ACC112 (cell line): Measurements from ENCODE around the gene BMP8B.

Source experiments
- H2AFZ ChIP-seq: fragments of 200-600 bp; sonication (generic); one replicate; pipeline ENCODE4 v1.6.0; 2017; ENCODE audit warnings: antibody characterized with exemption, low read length; ENCODE audit not compliant: unreplicated experiment
- H3K27ac ChIP-seq: fragments of 200-600 bp; sonication (generic); 2 replicates; pipeline ENCODE4 v1.5.1; 2014; ENCODE audit warnings: low read depth, mild to moderate bottlenecking, antibody characterized with exemption, low read length, moderate library complexity
- H3K27me3 ChIP-seq: fragments of 200-600 bp; sonication (generic); 2 replicates; pipeline ENCODE4 v1.6.1; 2014; ENCODE audit warnings: mild to moderate bottlenecking, antibody characterized with exemption, low read length, moderate library complexity, mixed read lengths; ENCODE audit not compliant: insufficient read depth
- H3K36me3 ChIP-seq: fragments of 200-600 bp; sonication (generic); 2 replicates; pipeline ENCODE4 v1.6.1; 2016; ENCODE audit warnings: mild to moderate bottlenecking, antibody characterized with exemption, low read length, moderate library complexity, mixed read lengths; ENCODE audit not compliant: insufficient read depth
- H3K4me1 ChIP-seq: fragments of 200-600 bp; sonication (generic); one replicate; pipeline ENCODE4 v1.6.1; 2016; ENCODE audit warnings: low read length, mixed read lengths; ENCODE audit not compliant: insufficient read depth, unreplicated experiment, control insufficient read depth
- H3K4me3 ChIP-seq: fragments of 200-600 bp; sonication (generic); 2 replicates; pipeline ENCODE4 v1.5.1; 2014; ENCODE audit warnings: mild to moderate bottlenecking, low read depth, low read length
- H3K79me2 ChIP-seq: fragments of 200-600 bp; sonication (generic); one replicate; pipeline ENCODE4 v1.6.0; 2016; ENCODE audit warnings: low read length; ENCODE audit not compliant: control insufficient read depth, unreplicated experiment, insufficient read depth

Gene BMP8B

DNA sequence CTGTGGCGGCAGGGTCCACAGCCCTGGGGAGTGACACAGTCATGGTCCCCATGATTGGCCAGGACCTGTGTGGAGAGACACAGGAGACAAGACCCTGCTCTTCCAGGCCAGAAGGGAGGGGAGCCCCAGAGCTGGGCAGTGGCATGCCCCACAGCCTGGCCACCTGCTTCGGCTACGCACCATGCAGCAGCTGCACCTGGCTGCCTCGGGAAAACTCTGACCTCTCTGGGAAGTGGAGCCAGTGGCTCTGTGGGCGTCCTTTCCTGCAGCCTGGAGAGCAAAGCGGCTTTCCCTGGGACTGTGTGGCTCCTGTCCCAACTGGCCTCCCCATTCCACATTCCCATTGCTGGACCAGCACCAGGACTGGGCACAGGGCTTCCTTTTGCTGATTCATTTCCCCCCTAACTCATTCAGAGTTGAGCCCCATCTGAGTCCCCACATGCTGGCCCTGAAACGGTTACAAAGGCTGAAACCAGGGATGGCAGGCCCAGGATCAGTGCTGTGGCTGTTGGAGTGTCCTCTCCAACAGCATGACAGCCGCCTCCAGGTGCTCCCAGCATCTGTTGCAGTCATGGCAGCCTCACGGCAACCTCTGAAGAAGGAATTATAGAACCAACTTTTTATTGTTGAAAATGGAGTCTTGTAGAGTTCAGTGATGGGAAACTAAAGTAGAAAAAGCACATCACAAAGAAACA, 32.6 kb downstream of the BMP8B start:
- Histone ChIP-seq H3K27ac (no peak overlapping the region), H3K36me3 (0 out of 2 replicates have a peak, but pooled peaks cover 8% of the 10 kb centered on the region), H3K27me3 (no peaks in the 10 kb centered on the region), H3K79me2 (no peaks in the 10 kb centered on the region), H3K4me3 (no peak overlapping the region), H2AFZ (no peak overlapping the region), H3K4me1 (peaks cover 6% of the 10 kb centered on the region)

DNA sequence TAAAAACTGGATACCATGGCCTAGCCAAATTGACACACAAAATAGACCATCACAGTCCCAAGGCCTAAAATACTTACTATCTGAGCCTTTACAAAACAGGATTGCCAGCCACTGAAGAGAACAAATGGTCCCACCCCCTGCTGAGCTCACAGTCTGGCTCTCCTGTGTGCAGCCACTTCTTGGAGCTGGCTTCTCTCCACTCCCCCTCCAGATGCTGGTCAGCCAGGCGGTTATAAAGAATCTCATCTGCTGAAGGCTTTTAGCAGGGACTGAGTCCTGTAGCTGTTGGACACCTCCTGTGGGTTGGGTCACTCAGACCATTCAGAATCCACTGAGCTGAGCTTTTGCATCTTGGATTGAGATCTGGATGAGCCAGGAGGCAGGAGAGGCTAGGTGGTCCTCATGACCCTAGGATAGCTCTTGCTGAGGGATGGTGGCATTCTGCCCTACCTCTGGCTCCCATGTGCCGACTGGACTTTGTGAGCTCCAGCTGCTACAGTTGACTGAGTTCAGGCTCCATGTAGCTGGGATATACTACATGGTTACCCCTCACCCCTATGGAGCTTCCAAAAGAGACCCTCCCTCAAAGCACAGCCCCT, 33.7 kb downstream of the BMP8B start:
- Histone ChIP-seq H3K79me2 (no peaks in the 10 kb centered on the region), H3K27ac (no peak overlapping the region), H3K4me1 (peaks cover 6% of the 10 kb centered on the region), H3K36me3 (peaks cover 12% of the 10 kb centered on the region), H3K4me3 (no peak overlapping the region), H3K27me3 (no peaks in the 10 kb centered on the region), H2AFZ (no peak overlapping the region)

- Histone ChIP-seq H3K27ac (no peak overlapping the region), H3K79me2 (no peaks in the 10 kb centered on the region), H2AFZ (no peak overlapping the region), H3K4me1 (peaks cover 2% of the 10 kb centered on the region), H3K36me3 (peaks cover 17% of the 10 kb centered on the region), H3K27me3 (no peaks in the 10 kb centered on the region), H3K4me3 (no peak overlapping the region)
These were observed 34.6 kb downstream of the BMP8B start for GRCh38 chr1:39754026-39754570.

DNA sequence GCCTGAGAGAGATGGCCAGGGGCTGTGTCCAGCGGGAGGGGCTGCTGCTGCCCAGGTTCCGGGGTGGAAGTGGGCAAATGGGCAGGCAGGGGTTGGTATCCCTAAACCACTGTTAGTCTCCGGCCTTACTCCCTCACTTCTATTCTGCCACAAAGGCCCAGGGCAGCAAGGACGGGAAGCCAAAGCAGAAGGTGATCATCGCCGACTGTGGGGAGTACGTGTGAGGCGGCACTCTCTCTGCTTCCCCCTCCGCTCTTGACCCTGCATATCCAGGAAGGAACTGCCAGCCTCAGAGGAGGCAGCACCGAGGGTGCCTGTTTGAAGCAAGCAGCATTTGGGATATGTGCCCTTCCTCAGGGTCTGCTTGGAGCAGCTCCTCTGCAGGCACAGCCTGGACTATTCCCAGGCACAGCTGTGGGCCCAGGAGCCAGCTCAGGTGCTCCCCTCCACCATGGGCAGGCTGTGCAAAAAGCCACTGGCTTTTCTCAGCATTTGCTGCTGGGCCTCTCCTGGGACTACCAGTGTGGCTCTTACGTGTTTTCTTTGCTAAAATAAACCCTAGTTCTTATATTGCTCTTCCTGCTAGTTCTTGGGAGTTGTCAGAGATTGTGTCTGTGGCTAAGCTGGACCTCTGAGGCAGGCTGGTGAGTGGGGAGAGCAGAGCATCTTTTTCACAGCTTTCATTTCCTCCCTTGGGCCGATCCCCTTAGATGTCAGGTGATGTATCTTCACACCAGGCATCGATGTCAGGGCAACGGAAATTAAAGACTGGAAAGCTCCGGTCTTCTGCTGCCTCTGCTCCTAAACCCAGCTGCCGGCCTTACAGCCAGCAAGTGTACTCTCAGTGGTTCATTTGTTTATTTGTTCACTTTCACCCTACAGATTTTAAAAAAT, 35.3 kb downstream of the BMP8B start:
- Histone ChIP-seq H3K27ac (no peak overlapping the region), H3K27me3 (no peaks in the 10 kb centered on the region), H3K36me3 (peaks cover 21% of the 10 kb centered on the region), H3K79me2 (no peaks in the 10 kb centered on the region), H3K4me1 (no peaks in the 10 kb centered on the region), H2AFZ (no peak overlapping the region), H3K4me3 (no peak overlapping the region)

GRCh38 chr1:39752703-39753102, 36.0 kb downstream of the BMP8B start:
- H3K4me1 ChIP-seq = no peaks in the 10 kb centered on the region
- H3K79me2 ChIP-seq = no peaks in the 10 kb centered on the region
- peaks cover 21% of the 10 kb centered on the region for H3K36me3 ChIP-seq
- no peak overlapping the region for H2AFZ ChIP-seq
- no peak overlapping the region for H3K27ac ChIP-seq
- H3K27me3 ChIP-seq = no peaks in the 10 kb centered on the region
- no peak overlapping the region for H3K4me3 ChIP-seq

DNA sequence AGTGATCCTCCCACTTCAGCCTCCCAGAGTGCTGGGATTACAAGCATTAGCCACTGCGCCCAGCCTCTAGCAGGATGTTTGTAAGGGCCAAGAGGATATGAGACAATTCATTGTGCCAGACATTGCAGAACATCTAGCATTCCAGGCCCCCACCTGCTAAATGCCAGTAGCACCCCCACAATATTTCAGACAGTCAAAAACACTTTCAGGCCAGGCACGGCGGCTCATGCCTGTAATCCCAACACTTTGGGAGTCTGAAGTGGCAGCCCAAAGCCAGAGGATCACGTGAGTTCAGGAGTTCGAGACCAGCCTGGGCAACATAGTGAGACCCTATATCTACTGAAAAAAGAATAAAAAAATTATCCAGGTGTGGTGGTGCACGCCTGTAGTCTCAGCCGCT, 37.1 kb downstream of the BMP8B start:
- H3K27ac ChIP-seq = no peak overlapping the region

GRCh38 chr1:39745016-39745670, 43.5 kb downstream of the BMP8B start:
- H3K27me3 ChIP-seq = no peaks in the 10 kb centered on the region
- peaks cover 24% of the 10 kb centered on the region; the same call in 1 of the 2 replicates for H3K36me3 ChIP-seq
- H3K4me1 ChIP-seq = peaks cover 8% of the 10 kb centered on the region

More for the DNA sequence above, 37.1 kb downstream of the BMP8B start:
- peaks cover 26% of the 10 kb centered on the region for H3K36me3 ChIP-seq
- H3K27me3 ChIP-seq = no peaks in the 10 kb centered on the region
- no peaks in the 10 kb centered on the region for H3K79me2 ChIP-seq
- no peak overlapping the region for H3K4me3 ChIP-seq
- H2AFZ ChIP-seq = no peak overlapping the region
- H3K4me1 ChIP-seq = no peaks in the 10 kb centered on the region

GRCh38 chr1:39738622-39739366, 49.9 kb downstream of the BMP8B start, which contains the start of gene PPIE:
PPIE (plus strand) TSS chr1:39738882; CDS start chr1:39738901, 19 bp downstream.
- Histone ChIP-seq H3K27me3 (peaks cover 12% of the 10 kb centered on the region), H3K4me3 (peak within 1 kb of the TSS; percentile 97), H3K36me3 (peaks cover 9% of the 10 kb centered on the region; the same call in 1 of the 2 replicates), H3K79me2 (peaks cover 19% of the 10 kb centered on the region), H3K27ac (peak within 1 kb of the TSS; percentile 18; the same call in 1 of the 2 replicates), H2AFZ (peak within 1 kb of the TSS; percentile 89), H3K4me1 (peaks cover 27% of the 10 kb centered on the region)

More at GRCh38 chr1:39745016-39745670, 43.5 kb downstream of the BMP8B start:
- Histone ChIP-seq H3K27ac (no peak overlapping the region), H2AFZ (no peak overlapping the region), H3K4me3 (no peak overlapping the region), H3K79me2 (peaks cover 5% of the 10 kb centered on the region)

DNA sequence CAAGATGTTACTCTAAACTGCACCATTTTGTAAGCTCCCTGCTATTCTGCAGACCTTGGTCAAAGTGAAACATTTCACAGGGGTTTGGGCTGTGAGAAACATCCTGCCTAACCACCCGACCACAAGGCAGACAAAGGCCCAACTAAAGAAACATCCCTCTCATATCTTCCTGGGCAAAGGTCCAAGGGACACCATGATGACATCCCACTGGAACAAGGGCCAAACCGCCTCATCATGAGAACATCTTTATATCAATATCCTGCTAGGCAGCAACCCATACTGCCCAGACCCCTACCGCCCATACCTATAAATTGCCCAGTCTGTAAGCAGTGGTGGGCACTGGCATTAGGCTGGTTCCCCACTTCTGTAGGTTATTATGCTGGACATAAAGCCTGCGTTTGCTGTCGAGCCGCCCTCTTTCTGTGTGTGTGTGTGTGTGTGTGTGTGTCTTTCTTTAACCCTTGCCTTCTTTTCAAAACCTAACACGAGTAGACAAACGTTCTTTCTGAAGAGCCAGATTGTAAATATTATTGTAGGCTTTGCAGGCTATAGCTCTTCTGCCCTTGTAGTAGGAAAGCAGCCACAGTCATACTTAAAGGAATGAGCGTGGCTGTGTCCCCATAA, 51.0 kb downstream of the BMP8B start:
- Histone ChIP-seq H3K27me3 (peaks cover 24% of the 10 kb centered on the region), H3K27ac (no peak overlapping the region), H3K4me1 (peaks cover 27% of the 10 kb centered on the region), H3K4me3 (no peak overlapping the region), H3K79me2 (peaks cover 19% of the 10 kb centered on the region), H2AFZ (no peak overlapping the region), H3K36me3 (peaks cover 9% of the 10 kb centered on the region; the same call in 1 of the 2 replicates)
